BLaER1 (cell line): ENCODE results near the gene EIPR1.

Experiments used
- H3K27ac ChIP-seq: shearing (Covaris generic); formaldehyde crosslinking; 2 replicates; pipeline ENCODE4 v1.8.1; 2022
- H3K27me3 ChIP-seq: shearing (Covaris generic); formaldehyde crosslinking; 2 replicates; pipeline ENCODE4 v1.8.1; 2022
- H3K36me3 ChIP-seq: shearing (Covaris generic); formaldehyde crosslinking; 2 replicates; pipeline ENCODE4 v1.8.1; 2022
- H3K4me1 ChIP-seq: shearing (Covaris generic); formaldehyde crosslinking; 2 replicates; pipeline ENCODE4 v1.8.1; 2022
- H3K4me2 ChIP-seq: shearing (Covaris generic); formaldehyde crosslinking; 2 replicates; pipeline ENCODE4 v1.8.1; 2022
- H3K4me3 ChIP-seq: shearing (Covaris generic); formaldehyde crosslinking; 2 replicates; pipeline ENCODE4 v1.8.1; 2022
- H3K9ac ChIP-seq: shearing (Covaris generic); formaldehyde crosslinking; 2 replicates; pipeline ENCODE4 v1.8.1; 2022
- H3K9me3 ChIP-seq: shearing (Covaris generic); formaldehyde crosslinking; 2 replicates; pipeline ENCODE4 v1.8.1; 2022
- H4K20me1 ChIP-seq: shearing (Covaris generic); formaldehyde crosslinking; 2 replicates; pipeline ENCODE4 v1.8.1; 2022
- Cebpa-rat ChIP-seq: shearing (Covaris generic); IDR thresholded peaks from 2 replicates; pipeline ENCODE4 v1.8.1; 2022

EIPR1 gene

GRCh38 chr2:3216841-3217495 is 160.7 kb downstream of the EIPR1 start:
- Histone ChIP-seq H3K4me1 (peaks cover 8% of the 10 kb centered on the region), H3K4me2 (no peak overlapping the region), H3K4me3 (no peak overlapping the region), H3K27me3 (no peaks in the 10 kb centered on the region), H3K9ac (no peak overlapping the region), H4K20me1 (no peaks in the 10 kb centered on the region), H3K9me3 (peaks cover 21% of the 10 kb centered on the region), H3K27ac (no peak overlapping the region), H3K36me3 (peaks cover 48% of the 10 kb centered on the region)
- no peak for TF ChIP-seq Cebpa-rat

GRCh38 chr2:3214806-3215404 is 162.7 kb downstream of the EIPR1 start:
- no peaks in the 10 kb centered on the region for H3K27me3 ChIP-seq
- no peak overlapping the region for H3K4me2 ChIP-seq
- H4K20me1 ChIP-seq = no peaks in the 10 kb centered on the region
- no peak overlapping the region for H3K27ac ChIP-seq
- peaks cover 53% of the 10 kb centered on the region for H3K36me3 ChIP-seq
- H3K9ac ChIP-seq = no peak overlapping the region
- H3K4me3 ChIP-seq = no peak overlapping the region
- peaks cover 7% of the 10 kb centered on the region for H3K9me3 ChIP-seq
- peaks cover 8% of the 10 kb centered on the region for H3K4me1 ChIP-seq
- no peak for TF ChIP-seq Cebpa-rat

GRCh38 chr2:3214065-3214464 is 163.6 kb downstream of the EIPR1 start:
- no peak overlapping the region; the same call in 1 of the 2 replicates for H3K4me2 ChIP-seq
- TF ChIP-seq Cebpa-rat = no peak
- H4K20me1 ChIP-seq = no peaks in the 10 kb centered on the region
- H3K36me3 ChIP-seq = peaks cover 49% of the 10 kb centered on the region
- H3K9me3 ChIP-seq = no peaks in the 10 kb centered on the region
- H3K9ac ChIP-seq = no peak overlapping the region
- peaks cover 10% of the 10 kb centered on the region for H3K4me1 ChIP-seq
- no peaks in the 10 kb centered on the region for H3K27me3 ChIP-seq
- H3K4me3 ChIP-seq = no peak overlapping the region
- no peak overlapping the region for H3K27ac ChIP-seq

- H3K27me3 ChIP-seq = no peaks in the 10 kb centered on the region
- H3K9ac ChIP-seq = no peak overlapping the region
- TF ChIP-seq Cebpa-rat = 0 out of 2 replicates have a peak, but pooled peaks have one; percentile 44
- no peaks in the 10 kb centered on the region for H4K20me1 ChIP-seq
- H3K4me2 ChIP-seq = no peak overlapping the region
- H3K4me3 ChIP-seq = no peak overlapping the region
- H3K27ac ChIP-seq = no peak overlapping the region
- peaks cover 58% of the 10 kb centered on the region for H3K36me3 ChIP-seq
- H3K4me1 ChIP-seq = peaks cover 21% of the 10 kb centered on the region
- no peaks in the 10 kb centered on the region for H3K9me3 ChIP-seq
Measured at GRCh38 chr2:3212984-3213383, 164.6 kb downstream of the EIPR1 start.

- no peak overlapping the region for H3K4me2 ChIP-seq
- H3K9ac ChIP-seq = no peak overlapping the region
- H4K20me1 ChIP-seq = no peaks in the 10 kb centered on the region
- H3K27ac ChIP-seq = no peak overlapping the region
- H3K9me3 ChIP-seq = no peaks in the 10 kb centered on the region
- peaks cover 58% of the 10 kb centered on the region for H3K36me3 ChIP-seq
- H3K4me3 ChIP-seq = no peak overlapping the region
- peaks cover 31% of the 10 kb centered on the region for H3K4me1 ChIP-seq
- no peaks in the 10 kb centered on the region for H3K27me3 ChIP-seq
- no peak for TF ChIP-seq Cebpa-rat
Measured at GRCh38 chr2:3212061-3212362, 165.6 kb downstream of the EIPR1 start.

- Histone ChIP-seq H3K27ac (no peak overlapping the region), H4K20me1 (no peaks in the 10 kb centered on the region), H3K36me3 (peaks cover 58% of the 10 kb centered on the region), H3K9me3 (no peaks in the 10 kb centered on the region), H3K4me2 (no peak overlapping the region), H3K4me1 (peaks cover 36% of the 10 kb centered on the region), H3K9ac (no peak overlapping the region), H3K4me3 (no peak overlapping the region), H3K27me3 (no peaks in the 10 kb centered on the region)
- TF ChIP-seq Cebpa-rat = no peak
Measured at GRCh38 chr2:3211256-3212060, 166.2 kb downstream of the EIPR1 start.

GRCh38 chr2:3210257-3210656 is 167.4 kb downstream of the EIPR1 start:
- Histone ChIP-seq H4K20me1 (no peaks in the 10 kb centered on the region), H3K4me3 (no peak overlapping the region), H3K9ac (no peak overlapping the region), H3K4me1 (peaks cover 48% of the 10 kb centered on the region), H3K27me3 (no peaks in the 10 kb centered on the region), H3K36me3 (peaks cover 57% of the 10 kb centered on the region), H3K27ac (no peak overlapping the region), H3K4me2 (no peak overlapping the region), H3K9me3 (peaks cover 5% of the 10 kb centered on the region)
- TF ChIP-seq Cebpa-rat = no peak

- H3K9me3 ChIP-seq = peaks cover 6% of the 10 kb centered on the region
- H3K4me3 ChIP-seq = no peak overlapping the region
- H3K4me1 ChIP-seq = peaks cover 55% of the 10 kb centered on the region
- no peak overlapping the region for H3K9ac ChIP-seq
- no peaks in the 10 kb centered on the region for H3K27me3 ChIP-seq
- H3K27ac ChIP-seq = peak overlapping the region; percentile 31; the same call in 1 of the 2 replicates
- no peak for TF ChIP-seq Cebpa-rat
- no peaks in the 10 kb centered on the region for H4K20me1 ChIP-seq
- H3K4me2 ChIP-seq = peak overlapping the region; percentile 59
- peaks cover 51% of the 10 kb centered on the region for H3K36me3 ChIP-seq
Measured at GRCh38 chr2:3209258-3209657, 168.4 kb downstream of the EIPR1 start.

DNA sequence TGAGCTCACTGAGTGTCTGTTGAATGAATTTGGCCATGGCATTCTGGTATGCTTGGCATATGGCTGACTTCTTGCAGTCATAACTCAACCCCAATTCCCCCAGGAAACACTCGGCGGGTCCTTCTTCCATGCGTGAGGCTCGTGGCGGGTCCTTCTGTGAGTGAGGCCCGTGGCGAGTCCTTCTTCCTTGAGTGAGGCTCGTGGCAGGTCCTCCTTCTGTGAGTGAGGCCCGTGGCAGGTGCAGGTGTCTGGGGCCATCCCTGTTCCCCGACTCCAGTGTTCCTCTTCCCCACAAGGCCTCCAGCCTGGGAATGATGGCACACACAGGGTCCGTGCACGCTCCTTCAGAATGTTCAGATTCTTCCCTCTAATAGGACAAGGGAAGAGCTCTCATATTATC is 169.0 kb downstream of the EIPR1 start:
- no peaks in the 10 kb centered on the region for H3K27me3 ChIP-seq
- peaks cover 50% of the 10 kb centered on the region for H3K36me3 ChIP-seq
- H3K9ac ChIP-seq = no peak overlapping the region
- peaks cover 58% of the 10 kb centered on the region for H3K4me1 ChIP-seq
- H3K27ac ChIP-seq = peak overlapping the region; percentile 31; the same call in 1 of the 2 replicates
- H3K4me2 ChIP-seq = peak overlapping the region; percentile 59
- no peak for TF ChIP-seq Cebpa-rat
- no peak overlapping the region for H3K4me3 ChIP-seq
- peaks cover 6% of the 10 kb centered on the region for H3K9me3 ChIP-seq
- no peaks in the 10 kb centered on the region for H4K20me1 ChIP-seq

- H3K27ac ChIP-seq = peak overlapping the region; percentile 31; the same call in 1 of the 2 replicates
- no peak overlapping the region for H3K4me3 ChIP-seq
- no peaks in the 10 kb centered on the region for H3K27me3 ChIP-seq
- peaks cover 54% of the 10 kb centered on the region for H3K36me3 ChIP-seq
- H3K9ac ChIP-seq = no peak overlapping the region
- TF ChIP-seq Cebpa-rat = no peak
- peak overlapping the region; percentile 59 for H3K4me2 ChIP-seq
- no peaks in the 10 kb centered on the region for H4K20me1 ChIP-seq
- peaks cover 6% of the 10 kb centered on the region for H3K9me3 ChIP-seq
- peaks cover 62% of the 10 kb centered on the region for H3K4me1 ChIP-seq
Measured at GRCh38 chr2:3208179-3208578, 169.4 kb downstream of the EIPR1 start.
